NOMO-1 treated with DMSO at 0.1 percent for 48 hours (cell line): Measurements from ENCODE around the gene LSM7.
"Not testable (repeated sequence)": the region's sequence is repeated elsewhere in the genome, so short reads cannot be mapped to it uniquely, and the experiment has no call there.

Experiments
- DNase-seq: peaks from one replicate; lab custom pipeline; 2025; ENCODE audit not compliant: unreplicated experiment; lab: John Stamatoyannopoulos, UW

The LSM7 gene

DNA sequence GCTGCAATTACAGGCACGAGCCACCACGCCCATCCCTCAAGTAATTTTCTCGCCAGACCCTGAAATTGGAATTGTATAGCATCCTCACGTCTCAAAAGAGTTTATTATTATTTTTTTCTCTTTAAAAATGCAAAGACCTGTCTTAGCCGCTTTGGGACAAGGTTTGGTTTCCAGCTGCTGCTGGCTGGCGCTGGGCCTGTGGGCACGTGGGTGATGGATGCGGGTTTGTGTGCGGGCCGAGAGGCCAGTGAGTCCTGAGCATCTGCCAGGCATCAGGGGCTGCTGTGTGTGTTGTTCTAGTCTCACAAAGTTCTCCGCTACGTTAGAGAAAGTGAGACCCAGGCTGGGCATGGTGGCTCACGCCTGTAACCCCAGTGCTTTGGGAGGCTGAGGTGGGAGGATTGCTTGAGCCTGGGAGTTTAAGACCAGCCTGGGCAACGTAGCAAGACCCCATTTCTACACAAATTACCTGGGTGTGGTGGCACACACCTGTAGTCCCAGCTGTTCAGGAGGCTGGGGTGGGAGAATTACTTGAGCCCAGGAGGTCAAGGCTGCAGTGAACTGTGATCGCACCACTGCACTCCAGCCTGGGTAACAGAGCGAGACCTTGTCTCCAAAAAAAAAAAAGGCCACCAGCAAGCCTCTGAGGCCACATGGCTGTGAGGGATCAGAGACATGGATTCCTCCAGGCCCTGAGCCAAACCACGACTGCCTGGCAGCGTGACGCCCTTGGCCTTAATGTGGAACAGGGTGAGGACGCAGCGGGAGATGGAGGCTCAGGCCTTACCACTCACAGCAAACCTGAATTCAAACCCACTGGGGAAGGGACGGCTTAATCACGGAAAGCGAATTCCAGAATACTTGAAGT lies 27.0 kb upstream of the LSM7 start:
- no peak for DNase-seq

DNA sequence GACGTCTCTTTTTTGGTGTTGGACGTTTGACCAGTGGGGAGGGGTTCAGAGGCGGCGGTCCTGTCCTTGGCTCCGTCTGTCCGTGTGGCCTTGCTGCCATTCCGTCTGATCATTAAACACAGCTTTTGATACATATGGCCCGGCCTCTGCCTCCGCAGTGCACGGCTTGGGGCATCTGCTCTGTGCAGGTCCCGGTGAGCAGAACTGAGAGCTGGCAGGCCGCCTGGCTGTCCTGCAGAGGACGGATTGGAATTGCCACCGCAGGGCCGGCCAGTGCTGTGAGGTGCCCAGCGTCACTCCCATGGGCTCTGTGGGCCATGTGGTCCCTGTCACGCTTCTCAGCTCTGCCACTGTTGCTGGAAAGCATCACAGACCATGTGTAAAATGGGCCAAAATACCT lies 26.3 kb upstream of the LSM7 start:
- DNase-seq, result no peak

GRCh38 chr19:2353887-2354592 lies 25.7 kb upstream of the LSM7 start:
- DNase-seq, result no peak

- no peak for DNase-seq
Measured at GRCh38 chr19:2353159-2353886, 24.9 kb upstream of the LSM7 start.

- no peak for DNase-seq
Measured at GRCh38 chr19:2352121-2352520, 23.7 kb upstream of the LSM7 start.

DNA sequence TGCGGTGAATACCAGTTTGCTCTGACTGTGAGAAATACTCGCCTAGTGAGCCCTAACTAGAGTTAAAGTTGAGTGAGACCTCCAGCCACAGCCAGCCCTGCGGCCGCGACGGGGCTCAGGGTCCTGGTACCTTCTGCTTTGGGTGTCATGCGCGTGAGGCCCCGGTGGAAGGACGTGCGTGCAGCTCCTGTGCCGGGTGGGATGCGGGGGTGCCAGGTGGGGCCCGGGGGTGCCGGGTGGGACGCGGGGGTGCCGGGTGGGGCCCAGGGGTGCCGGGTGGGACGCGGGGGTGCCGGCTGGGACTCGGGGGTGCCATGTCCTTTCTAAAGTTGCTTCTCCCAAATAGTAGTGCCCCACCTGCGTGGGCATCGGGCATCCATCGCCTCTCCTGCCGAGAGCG lies 23.2 kb upstream of the LSM7 start:
- DNase-seq, result no peak

GRCh38 chr19:2350656-2351055 lies 22.3 kb upstream of the LSM7 start:
- DNase-seq, result no peak

DNA sequence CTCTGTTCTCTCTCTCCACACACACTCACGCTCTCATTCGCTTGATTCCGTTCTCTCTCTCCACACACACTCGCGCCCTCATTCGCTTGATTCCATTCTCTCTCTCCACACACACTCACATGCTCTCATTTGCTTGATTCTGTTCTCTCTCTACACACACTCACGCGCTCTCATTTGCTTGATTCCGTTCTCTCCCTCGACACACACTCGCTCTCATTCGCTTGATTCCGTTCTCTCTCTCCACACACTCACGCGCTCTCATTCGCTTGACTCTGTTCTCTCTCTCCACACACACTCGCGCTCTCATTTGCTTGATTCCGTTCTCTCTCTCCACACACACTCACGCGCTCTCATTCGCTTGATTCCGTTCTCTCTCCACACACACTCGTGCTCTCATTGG lies 21.4 kb upstream of the LSM7 start:
- DNase-seq, result not testable (repeated sequence)

- DNase-seq, result no peak
Measured at GRCh38 chr19:2345794-2346663, 17.6 kb upstream of the LSM7 start.

DNA sequence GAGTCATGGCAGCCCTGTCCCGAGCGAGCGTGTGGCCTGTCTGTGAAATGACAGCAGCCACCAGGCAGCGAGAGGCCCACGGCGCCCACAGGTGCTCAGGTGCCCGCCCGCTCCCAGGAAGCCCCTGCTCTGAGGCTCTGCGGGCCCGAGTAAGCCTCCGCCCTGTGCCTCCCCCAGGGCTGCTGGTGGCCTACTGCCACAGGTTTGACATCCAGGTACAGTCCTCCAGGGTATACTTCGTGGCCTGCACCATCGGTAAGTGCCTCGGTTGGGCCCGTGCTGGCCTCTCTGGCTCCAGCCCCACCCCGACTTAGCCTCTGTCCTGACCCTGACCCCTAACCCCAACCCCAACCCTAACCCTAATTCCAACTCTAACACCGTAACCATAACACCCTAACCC lies 16.7 kb upstream of the LSM7 start:
- no peak for DNase-seq

- DNase-seq, result no peak
Measured at GRCh38 chr19:2344381-2344870, 16.0 kb upstream of the LSM7 start.

DNA sequence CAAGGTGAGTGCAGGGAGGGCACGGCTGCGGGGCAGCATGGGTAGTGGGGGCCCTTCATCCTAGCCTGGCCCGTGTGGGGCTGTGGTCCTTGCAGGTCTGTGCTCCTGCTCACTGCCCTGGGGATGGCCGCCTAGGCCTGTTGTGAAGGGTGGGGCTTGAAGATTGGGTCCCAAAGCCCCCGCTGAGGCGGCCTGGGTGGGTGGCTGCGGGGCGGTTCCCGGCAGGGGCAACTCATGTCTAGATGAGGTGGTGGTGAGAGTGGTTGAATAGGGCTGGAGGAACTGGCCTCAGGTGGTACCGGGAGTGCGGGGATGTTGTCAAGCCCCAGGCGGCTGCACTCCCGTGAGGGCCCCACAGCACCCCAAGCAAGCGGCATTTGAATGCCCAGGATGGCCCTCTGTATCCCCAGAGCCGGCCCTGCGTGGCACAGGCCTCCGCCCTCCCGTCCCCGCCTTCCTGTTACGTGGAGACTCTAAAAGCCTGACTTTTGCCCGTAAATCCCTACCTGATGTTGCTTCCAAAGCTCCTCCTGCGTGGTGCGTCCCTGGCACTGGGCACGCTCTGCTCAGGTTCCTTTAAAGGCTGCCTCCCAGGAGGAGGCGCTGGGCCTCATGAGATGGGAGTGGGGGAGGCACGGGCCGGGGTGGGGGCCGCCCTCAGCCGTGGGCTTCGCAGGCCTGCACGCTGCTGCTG lies 15.1 kb upstream of the LSM7 start:
- DNase-seq, result no peak

- DNase-seq, result no peak
Measured at GRCh38 chr19:2342656-2343288, 14.4 kb upstream of the LSM7 start.

DNA sequence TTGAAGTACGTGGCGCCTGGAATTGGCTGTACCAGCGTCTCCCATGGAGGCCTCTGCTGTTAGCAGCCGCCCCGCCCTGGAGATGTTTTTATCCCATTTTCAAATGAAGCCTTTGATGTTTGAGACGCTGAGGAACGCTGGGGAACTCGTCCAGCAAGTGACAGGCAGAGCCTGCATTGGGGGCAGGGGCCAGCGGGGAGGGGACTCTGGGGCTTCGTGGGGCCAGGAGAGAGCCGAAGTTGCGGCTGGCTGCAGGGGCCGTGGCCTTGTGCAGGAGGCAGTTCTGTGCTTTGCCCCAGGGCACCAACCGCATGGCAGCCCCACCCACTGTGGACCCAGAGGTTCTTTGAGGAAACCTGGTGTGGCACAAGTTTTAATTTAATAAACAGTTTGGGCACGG lies 13.6 kb upstream of the LSM7 start:
- no peak for DNase-seq

- no peak for DNase-seq
Measured at GRCh38 chr19:2341244-2341751, 12.9 kb upstream of the LSM7 start.

GRCh38 chr19:2340496-2341243 lies 12.3 kb upstream of the LSM7 start:
- DNase-seq, result no peak

GRCh38 chr19:2339644-2340310 lies 11.4 kb upstream of the LSM7 start:
- no peak for DNase-seq
